ENCODE data around the gene MLLT3. TPM values are rescaled to one million over a fixed set of nuclear protein-coding genes. Genes with fewer than 3 reads are reported as not detected.

MLLT3 gene
- total RNA-seq, 2 donors from 2014 or later = 13.1 to 22.0 TPM

GRCh38 chr9:20561531-20561930 lies 60.8 kb downstream of the MLLT3 start:
- Histone ChIP-seq H3K9me3 (no peaks in the 10 kb centered on the region), H3K4me3 (no peak overlapping the region), H3K27ac (no peak overlapping the region), H3K36me3 (no peaks in the 10 kb centered on the region), H3K4me1 (replicated peaks) (peaks cover 11% of the 10 kb centered on the region), H3K27me3 (replicated peaks; ENCODE audit: insufficient read depth) (no peaks in the 10 kb centered on the region)
- DNase-seq (ENCODE audit: low spot score) = no peak
- intact Hi-C loops (cut with DNase I) = no loop called here
- WGBS = 60% methylated on average over 3 of the region's 3 CpGs
- no peak for TF ChIP-seq CTCF (IDR thresholded peaks at IDR 0.05)
- no peak for TF ChIP-seq POLR2A (IDR thresholded peaks at IDR 0.05)
- no peak for TF ChIP-seq POLR2AphosphoS5 (IDR thresholded peaks at IDR 0.05)

GRCh38 chr9:20559231-20559890 lies 62.9 kb downstream of the MLLT3 start:
- Histone ChIP-seq H3K27ac (no peak overlapping the region), H3K4me1 (replicated peaks) (peaks cover 11% of the 10 kb centered on the region), H3K9me3 (no peaks in the 10 kb centered on the region), H3K27me3 (replicated peaks; ENCODE audit: insufficient read depth) (no peaks in the 10 kb centered on the region), H3K36me3 (no peaks in the 10 kb centered on the region), H3K4me3 (no peak overlapping the region)
- no peak for DNase-seq (ENCODE audit: low spot score)
- 13% methylated on average over 1 of the region's 1 CpG for WGBS
- intact Hi-C loops (cut with DNase I) = no loop called here
- TF ChIP-seq POLR2AphosphoS5 (IDR thresholded peaks at IDR 0.05) (no peak), POLR2A (IDR thresholded peaks at IDR 0.05) (no peak), CTCF (IDR thresholded peaks at IDR 0.05) (no peak)

DNA sequence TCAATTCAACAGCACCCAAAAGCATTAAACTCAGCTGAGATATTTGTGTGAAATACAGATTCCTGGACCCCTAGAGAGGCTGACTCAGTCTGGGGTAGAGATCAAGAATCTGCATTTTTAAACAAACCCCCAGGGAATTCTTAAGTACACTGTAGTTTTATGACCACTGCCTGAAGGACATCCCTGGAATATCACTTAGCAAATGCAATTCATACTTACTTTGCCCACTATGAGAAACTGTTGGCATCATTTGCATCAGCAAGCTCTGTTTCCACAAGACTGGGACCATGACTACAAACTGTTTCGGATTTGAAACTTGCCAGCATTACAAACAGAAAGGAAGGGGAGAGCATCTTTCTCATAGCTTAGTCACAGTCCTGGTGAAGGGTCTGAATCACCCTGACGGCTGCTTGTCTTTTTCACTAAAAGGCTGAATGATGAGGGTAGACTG lies 63.7 kb downstream of the MLLT3 start:
- no peak for TF ChIP-seq POLR2A (IDR thresholded peaks at IDR 0.05)
- TF ChIP-seq POLR2AphosphoS5 (IDR thresholded peaks at IDR 0.05) = no peak
- no peak for TF ChIP-seq CTCF (IDR thresholded peaks at IDR 0.05)
- no peak for DNase-seq (ENCODE audit: low spot score)
- WGBS = 26% methylated on average over 2 of the region's 2 CpGs
- no peaks in the 10 kb centered on the region for H3K27me3 ChIP-seq (replicated peaks; ENCODE audit: insufficient read depth)
- no peaks in the 10 kb centered on the region for H3K9me3 ChIP-seq
- no peak overlapping the region for H3K4me3 ChIP-seq
- no peak overlapping the region for H3K27ac ChIP-seq
- intact Hi-C loops (cut with DNase I) = no loop called here
- H3K36me3 ChIP-seq = no peaks in the 10 kb centered on the region
- H3K4me1 ChIP-seq (replicated peaks) = peaks cover 15% of the 10 kb centered on the region

DNA sequence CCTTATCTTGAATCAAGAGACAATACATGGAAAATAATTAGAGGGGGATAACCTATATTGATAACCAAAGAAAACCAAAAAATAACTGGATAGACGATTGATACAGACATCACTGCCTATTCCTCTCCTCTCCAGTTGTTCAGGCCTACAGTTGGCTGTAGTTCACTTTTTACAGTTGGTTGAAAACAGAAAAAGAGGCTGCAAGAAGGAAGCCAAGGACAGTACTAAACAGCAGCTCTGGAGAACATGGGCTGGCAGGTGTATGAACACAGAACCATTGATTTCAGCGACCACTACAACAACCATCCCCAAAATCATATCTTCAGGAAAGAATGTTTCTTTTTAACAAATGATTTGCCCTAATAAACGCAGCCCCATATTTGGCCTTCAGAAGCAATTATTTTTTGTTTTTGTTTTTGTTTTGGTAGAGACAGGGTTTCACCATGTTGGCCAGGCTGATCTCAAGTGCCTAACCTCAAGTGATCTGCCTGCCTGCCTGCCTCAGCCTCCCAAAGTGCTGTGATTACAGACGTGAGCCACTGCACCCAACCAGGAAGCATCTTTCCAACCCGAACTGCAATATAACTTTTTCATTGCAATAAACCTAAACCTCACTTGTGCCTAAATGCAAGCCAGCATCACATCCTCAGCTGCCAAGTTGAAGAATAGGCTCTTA lies 64.3 kb downstream of the MLLT3 start:
- H3K9me3 ChIP-seq = no peaks in the 10 kb centered on the region
- intact Hi-C loops (cut with DNase I) = no loop called here
- H3K27ac ChIP-seq = no peak overlapping the region
- H3K4me1 ChIP-seq (replicated peaks) = peaks cover 9% of the 10 kb centered on the region
- H3K27me3 ChIP-seq (replicated peaks; ENCODE audit: insufficient read depth) = no peaks in the 10 kb centered on the region
- whole genome bisulfite sequencing = 25% methylated on average over 5 of the region's 5 CpGs
- no peak overlapping the region for H3K4me3 ChIP-seq
- DNase-seq (ENCODE audit: low spot score) = no peak
- TF ChIP-seq CTCF (IDR thresholded peaks at IDR 0.05) (no peak), POLR2A (IDR thresholded peaks at IDR 0.05) (no peak), POLR2AphosphoS5 (IDR thresholded peaks at IDR 0.05) (no peak)
- no peaks in the 10 kb centered on the region for H3K36me3 ChIP-seq

DNA sequence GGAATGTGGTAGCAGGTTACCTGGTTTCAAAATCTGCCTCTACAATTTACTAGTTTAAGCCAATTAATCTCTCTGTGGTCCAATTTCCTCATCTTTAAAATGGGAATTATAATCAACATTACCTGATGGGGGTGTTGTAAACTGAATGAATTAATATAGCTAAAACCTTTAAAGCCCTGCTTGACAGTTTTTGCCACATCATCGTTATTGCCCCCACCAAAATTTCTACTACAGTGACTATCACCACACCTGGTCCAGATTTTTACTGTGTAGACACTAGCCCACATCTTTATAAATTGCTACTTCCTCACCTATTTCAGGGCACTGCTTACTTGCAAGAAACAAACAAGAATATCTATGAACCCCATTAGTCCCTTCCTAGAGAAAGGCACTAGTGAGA lies 65.0 kb downstream of the MLLT3 start:
- TF ChIP-seq CTCF (IDR thresholded peaks at IDR 0.05) (no peak), POLR2A (IDR thresholded peaks at IDR 0.05) (no peak), POLR2AphosphoS5 (IDR thresholded peaks at IDR 0.05) (no peak)
- H3K4me3 ChIP-seq = no peak overlapping the region
- H3K9me3 ChIP-seq = no peaks in the 10 kb centered on the region
- DNase-seq (ENCODE audit: low spot score) = no peak
- no peak overlapping the region for H3K27ac ChIP-seq
- intact Hi-C loops (cut with DNase I) = no loop called here
- peaks cover 9% of the 10 kb centered on the region for H3K4me1 ChIP-seq (replicated peaks)
- WGBS = 96% methylated on average over 1 of the region's 1 CpG
- no peaks in the 10 kb centered on the region for H3K36me3 ChIP-seq
- H3K27me3 ChIP-seq (replicated peaks; ENCODE audit: insufficient read depth) = no peaks in the 10 kb centered on the region

Data from prostate gland (tissue), 2 donors.